ENCODE measurements around the gene SDC1. TPM values are rescaled to one million over a fixed set of nuclear protein-coding genes. Genes with fewer than 3 reads are reported as not detected.

Gene SDC1
- total RNA-seq, 4 donors from 2014 or later: 103 to 192 (median 127) TPM

DNA sequence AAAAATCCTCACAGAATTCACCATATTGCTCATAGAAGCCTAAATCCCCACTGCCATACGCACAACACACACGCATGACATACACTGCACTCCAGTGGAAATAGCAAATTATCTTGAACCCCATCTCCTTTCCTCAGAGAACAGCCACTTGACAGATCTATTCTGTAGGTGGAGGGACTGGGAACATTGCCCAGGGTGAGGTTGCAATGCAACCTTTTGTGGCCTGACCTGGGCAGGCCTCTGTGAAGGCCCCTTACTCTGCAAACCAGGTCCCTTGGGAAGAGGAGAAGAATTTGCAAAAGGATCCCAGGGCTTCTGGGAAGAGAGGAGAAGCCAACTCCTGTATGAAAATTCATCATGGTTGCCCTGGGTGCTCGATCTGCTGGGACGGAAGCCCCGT is 51.9 kb downstream of the SDC1 start:
- no peak overlapping the region for H3K27ac ChIP-seq

DNA sequence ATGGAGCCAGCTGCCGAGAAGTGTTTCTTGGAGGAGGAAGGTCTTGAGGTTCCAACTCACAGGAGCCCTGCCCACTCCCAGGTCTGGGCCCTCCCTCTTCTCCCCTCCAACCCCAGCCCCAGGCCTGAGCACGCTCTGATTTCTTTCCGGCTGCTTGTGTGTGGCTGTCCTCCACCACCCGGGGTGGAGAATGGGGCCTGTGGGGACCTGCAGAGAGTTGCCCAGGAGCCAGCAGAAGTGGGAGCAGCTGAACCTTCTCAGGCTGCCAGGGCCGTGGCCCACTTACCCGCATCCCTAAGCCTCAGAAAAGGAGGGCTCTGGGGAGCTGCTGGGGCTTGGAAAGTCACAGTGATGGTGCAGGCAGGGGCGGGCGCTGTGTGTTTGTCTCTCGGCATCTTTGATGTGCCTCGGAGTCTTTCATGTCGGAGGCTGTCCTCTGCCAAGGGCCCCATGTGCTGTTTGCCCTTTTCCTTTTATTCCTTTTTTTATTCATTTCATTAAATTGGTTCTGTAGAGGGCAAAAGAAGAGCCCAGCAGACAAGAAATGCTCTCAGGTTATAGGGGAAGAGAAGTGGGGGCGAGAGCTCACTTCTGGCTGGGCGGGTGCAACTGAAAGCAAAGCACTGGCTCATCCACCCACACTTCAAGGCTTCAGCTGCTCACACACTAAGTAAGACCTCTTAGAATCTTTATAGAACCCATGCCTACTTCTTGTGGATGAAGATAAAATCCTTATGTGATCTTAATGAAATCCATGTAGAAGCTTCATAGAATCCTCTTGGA is 52.5 kb downstream of the SDC1 start:
- intact Hi-C loops (cut with DNase I; ENCODE audit: low total_unique reads): no loop called here
- WGBS, 2 donors (ENCODE audit: low coverage in 1 of 2): 48 to 85% methylated on average over 6 to 13 of the region's 13 CpGs

More for the DNA sequence above, 51.9 kb downstream of the SDC1 start:
- no peaks in the 10 kb centered on the region for H3K27me3 ChIP-seq
- in situ Hi-C loops (cut with MboI; ENCODE audit: low pct_ligation_motif_present in 1 of 4, low pct_unique_long_range_greater_than_20kb in 1 of 4, low sequenced_read_pairs in 3 of 4) (no loop called here), intact Hi-C loops (cut with DNase I; ENCODE audit: low total_unique reads) (no loop called here)
- WGBS, 2 donors (ENCODE audit: low coverage in 1 of 2): 92% methylated on average over 5 of the region's 5 CpGs; no CpG with 5 or more reads in 1 of the 2 donors
- no peak overlapping the region for H3K4me3 ChIP-seq
- no peaks in the 10 kb centered on the region for H3K9me3 ChIP-seq
- H3K36me3 ChIP-seq: no peaks in the 10 kb centered on the region
- TF ChIP-seq, protein P1, sequence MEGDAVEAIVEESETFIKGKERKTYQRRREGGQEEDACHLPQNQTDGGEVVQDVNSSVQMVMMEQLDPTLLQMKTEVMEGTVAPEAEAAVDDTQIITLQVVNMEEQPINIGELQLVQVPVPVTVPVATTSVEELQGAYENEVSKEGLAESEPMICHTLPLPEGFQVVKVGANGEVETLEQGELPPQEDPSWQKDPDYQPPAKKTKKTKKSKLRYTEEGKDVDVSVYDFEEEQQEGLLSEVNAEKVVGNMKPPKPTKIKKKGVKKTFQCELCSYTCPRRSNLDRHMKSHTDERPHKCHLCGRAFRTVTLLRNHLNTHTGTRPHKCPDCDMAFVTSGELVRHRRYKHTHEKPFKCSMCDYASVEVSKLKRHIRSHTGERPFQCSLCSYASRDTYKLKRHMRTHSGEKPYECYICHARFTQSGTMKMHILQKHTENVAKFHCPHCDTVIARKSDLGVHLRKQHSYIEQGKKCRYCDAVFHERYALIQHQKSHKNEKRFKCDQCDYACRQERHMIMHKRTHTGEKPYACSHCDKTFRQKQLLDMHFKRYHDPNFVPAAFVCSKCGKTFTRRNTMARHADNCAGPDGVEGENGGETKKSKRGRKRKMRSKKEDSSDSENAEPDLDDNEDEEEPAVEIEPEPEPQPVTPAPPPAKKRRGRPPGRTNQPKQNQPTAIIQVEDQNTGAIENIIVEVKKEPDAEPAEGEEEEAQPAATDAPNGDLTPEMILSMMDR (IDR thresholded peaks at IDR 0.05): no peak
- TF ChIP-seq EP300 (IDR thresholded peaks at IDR 0.05; ENCODE audit: low read depth) (no peak), POLR2A (IDR thresholded peaks at IDR 0.05) (no peak)
- H3K4me1 ChIP-seq: peaks cover 0 to 10% (median 9%) of the 10 kb centered on the region in 4 donors
- DNase-seq: no peak

GRCh38 chr2:20171445-20171977 is 53.4 kb downstream of the SDC1 start:
- TF ChIP-seq, protein P1 (IDR thresholded peaks at IDR 0.05): no peak
- TF ChIP-seq EP300 (IDR thresholded peaks at IDR 0.05; ENCODE audit: low read depth) (no peak), POLR2AphosphoS5 (IDR thresholded peaks at IDR 0.05) (no peak), POLR2A (IDR thresholded peaks at IDR 0.05) (no peak)
- Histone ChIP-seq H3K27me3 (no peaks in the 10 kb centered on the region), H3K36me3 (no peaks in the 10 kb centered on the region), H3K27ac (no peak overlapping the region), H3K4me3 (no peak overlapping the region), H3K4me1 (peaks cover 0 to 14% (median 11%) of the 10 kb centered on the region in 4 donors), H3K9me3 (no peaks in the 10 kb centered on the region)
- in situ Hi-C loops (cut with MboI; ENCODE audit: low pct_ligation_motif_present in 1 of 4, low pct_unique_long_range_greater_than_20kb in 1 of 4, low sequenced_read_pairs in 3 of 4) (no loop called here), intact Hi-C loops (cut with DNase I; ENCODE audit: low total_unique reads) (no loop called here)
- DNase-seq: no peak
- WGBS, 2 donors (ENCODE audit: low coverage in 1 of 2): 80 to 89% methylated on average over 1 to 3 of the region's 3 CpGs

More for the DNA sequence above, 52.5 kb downstream of the SDC1 start:
- Histone ChIP-seq H3K27ac (no peak overlapping the region), H3K4me3 (no peak overlapping the region), H3K36me3 (no peaks in the 10 kb centered on the region), H3K9me3 (no peaks in the 10 kb centered on the region), H3K4me1 (peaks cover 0 to 14% (median 11%) of the 10 kb centered on the region in 4 donors), H3K27me3 (no peaks in the 10 kb centered on the region)
- no peak for DNase-seq
- in situ Hi-C loops (cut with MboI; ENCODE audit: low pct_ligation_motif_present in 1 of 4, low pct_unique_long_range_greater_than_20kb in 1 of 4, low sequenced_read_pairs in 3 of 4): no loop called here
- TF ChIP-seq, protein P1 (IDR thresholded peaks at IDR 0.05): no peak
- TF ChIP-seq POLR2AphosphoS5 (IDR thresholded peaks at IDR 0.05) (no peak), EP300 (IDR thresholded peaks at IDR 0.05; ENCODE audit: low read depth) (no peak), POLR2A (IDR thresholded peaks at IDR 0.05) (no peak)

GRCh38 chr2:20170704-20171250 is 54.2 kb downstream of the SDC1 start:
- Histone ChIP-seq H3K27me3 (no peaks in the 10 kb centered on the region), H3K4me1 (peaks cover 0 to 14% (median 11%) of the 10 kb centered on the region in 4 donors), H3K9me3 (no peaks in the 10 kb centered on the region), H3K4me3 (no peak overlapping the region), H3K36me3 (no peaks in the 10 kb centered on the region), H3K27ac (no peak overlapping the region)
- in situ Hi-C loops (cut with MboI; ENCODE audit: low pct_ligation_motif_present in 1 of 4, low pct_unique_long_range_greater_than_20kb in 1 of 4, low sequenced_read_pairs in 3 of 4): no loop called here
- TF ChIP-seq POLR2A (IDR thresholded peaks at IDR 0.05): no peak
- TF ChIP-seq POLR2AphosphoS5 (IDR thresholded peaks at IDR 0.05): no peak
- no peak for TF ChIP-seq EP300 (IDR thresholded peaks at IDR 0.05; ENCODE audit: low read depth)
- TF ChIP-seq, protein P1 (IDR thresholded peaks at IDR 0.05): no peak
- DNase-seq: no peak
- intact Hi-C loops (cut with DNase I; ENCODE audit: low total_unique reads): no loop called here
- 86 to 90% methylated on average over 2 to 14 of the region's 14 CpGs for WGBS, 2 donors (ENCODE audit: low coverage in 1 of 2)
